Neural cell (in vitro differentiated cells): ENCODE measurements around the gene ANAPC15. TPM values are rescaled to one million over a fixed set of nuclear protein-coding genes. Genes with fewer than 3 reads are reported as not detected.

ENCODE experiments used
- H2AFZ ChIP-seq: fragments of 200-600, 300-800 bp; sonication (generic), shearing (Covaris generic); 2 replicates; pipeline ENCODE4 v1.6.0; 2014; ENCODE audit warnings: low read depth, mild to moderate bottlenecking, antibody characterized with exemption, low read length, moderate library complexity
- H3F3A ChIP-seq: fragments of 200-600 bp; shearing (Covaris generic); 2 replicates; pipeline ENCODE4 v1.6.1; 2016; ENCODE audit warnings: mild to moderate bottlenecking, moderate library complexity, mixed read lengths, antibody characterized with exemption, low read length; ENCODE audit not compliant: insufficient read depth, poor library complexity, severe bottlenecking
- H3K27ac ChIP-seq: fragments of 200-600, 300-800 bp; sonication (generic), shearing (Covaris generic); 2 replicates; pipeline ENCODE4 v1.5.1; 2014; ENCODE audit warnings: mild to moderate bottlenecking, low read length, moderate library complexity
- H3K27me3 ChIP-seq: fragments of 300-800, 200-600 bp; sonication (generic), shearing (Covaris generic); 2 replicates; pipeline ENCODE4 v1.6.0; 2014; ENCODE audit warnings: mild to moderate bottlenecking, low read depth, low read length, moderate library complexity; ENCODE audit not compliant: insufficient read depth
- H3K36me3 ChIP-seq: fragments of 300-800, 200-600 bp; sonication (generic), shearing (Covaris generic); 2 replicates; pipeline ENCODE4 v1.5.1; 2014; ENCODE audit warnings: mild to moderate bottlenecking, antibody characterized with exemption, low read length, moderate library complexity; ENCODE audit not compliant: insufficient read depth
- H3K4me2 ChIP-seq: fragments of 300-800, 200-600 bp; sonication (generic), shearing (Covaris generic); 2 replicates; pipeline ENCODE4 v1.6.0; 2014; ENCODE audit warnings: mild to moderate bottlenecking, low read length
- H3K4me3 ChIP-seq: fragments of 300-800, 200-600 bp; sonication (generic), shearing (Covaris generic); 2 replicates; pipeline ENCODE4 v1.5.1; 2014; ENCODE audit warnings: mild to moderate bottlenecking, low read length, moderate library complexity
- H3K79me2 ChIP-seq: fragments of 200-600 bp; shearing (Covaris generic); replicated peaks from 2 replicates; pipeline ENCODE4 v1.6.0; 2014; ENCODE audit warnings: mild to moderate bottlenecking, low read length, moderate library complexity; ENCODE audit not compliant: insufficient read depth
- H3K9ac ChIP-seq: fragments of 300-800, 200-600 bp; sonication (generic), shearing (Covaris generic); 2 replicates; pipeline ENCODE4 v1.6.1; 2016; ENCODE audit warnings: mild to moderate bottlenecking, low read length, mixed read lengths
- H3K9me2 ChIP-seq: fragments of 200-600 bp; shearing (Covaris generic); 2 replicates; pipeline ENCODE4 v1.6.1; 2016; ENCODE audit warnings: mild to moderate bottlenecking, low read length, mixed read lengths; ENCODE audit not compliant: insufficient read depth
- H3K9me3 ChIP-seq: fragments of 200-600, 300-800 bp; sonication (generic), shearing (Covaris generic); 2 replicates; pipeline ENCODE4 v1.6.1; 2016; ENCODE audit warnings: mild to moderate bottlenecking, mixed run types, low read length, moderate library complexity, mixed read lengths
- H4K20me1 ChIP-seq: fragments of 200-600 bp; shearing (Covaris generic); 2 replicates; pipeline ENCODE4 v1.6.1; 2016; ENCODE audit warnings: mild to moderate bottlenecking, mixed run types; ENCODE audit not compliant: insufficient read depth
- EP300 ChIP-seq: fragments of 450-650 bp; conservative IDR thresholded peaks from 2 replicates; pipeline ENCODE4 v1.6.1; 2014; ENCODE audit warnings: antibody characterized with exemption, mild to moderate bottlenecking, moderate library complexity; ENCODE audit not compliant: poor library complexity, severe bottlenecking
- EZH2 ChIP-seq: fragments of 200-600, 300-800 bp; shearing (Covaris generic), sonication (generic); IDR thresholded peaks from 2 replicates; pipeline ENCODE4 v1.6.1; 2014; ENCODE audit warnings: antibody characterized with exemption, low read length, borderline replicate concordance, mild to moderate bottlenecking; ENCODE audit not compliant: insufficient read depth, poor library complexity, severe bottlenecking
- MXI1 ChIP-seq: fragments of 450-650 bp; conservative IDR thresholded peaks from 2 replicates; pipeline ENCODE4 v1.6.1; 2014; ENCODE audit warnings: antibody characterized with exemption, mild to moderate bottlenecking; ENCODE audit not compliant: poor library complexity, severe bottlenecking
- POLR2AphosphoS5 ChIP-seq: IDR thresholded peaks from 2 replicates; pipeline ENCODE4 v1.6.1; 2012
- RAD21 ChIP-seq: fragments of 450-650 bp; conservative IDR thresholded peaks from 2 replicates; pipeline ENCODE4 v1.6.1; 2014; ENCODE audit warnings: antibody characterized with exemption, mild to moderate bottlenecking, moderate library complexity
- SMC3 ChIP-seq: fragments of 450-650 bp; conservative IDR thresholded peaks from 2 replicates; pipeline ENCODE4 v1.6.1; 2014; ENCODE audit warnings: antibody characterized with exemption, mild to moderate bottlenecking, moderate library complexity; ENCODE audit not compliant: poor library complexity
- TAF1 ChIP-seq: IDR thresholded peaks from 2 replicates; pipeline ENCODE4 v1.6.1; 2012; ENCODE audit warnings: low read depth
- polyA minus RNA-seq: library from RNA; depleted of rRNA, polyadenylated mRNA; stranded (reverse); fragments of >200 nt; gene quantifications from 2 replicates; pipeline ENCODE4 v1.2.3, GENCODE V29; 2014
- polyA plus RNA-seq: library from polyadenylated mRNA; depleted of rRNA; stranded (reverse); fragments of >200 nt; gene quantifications from 2 replicates; pipeline ENCODE4 v1.2.3, GENCODE V29; 2014
- TF ChIP-seq, protein P1 (sequence below): fragments of 450-650 bp; IDR thresholded peaks from 2 replicates; pipeline ENCODE4 v1.5.1; 2014; ENCODE audit warnings: antibody characterized with exemption, mild to moderate bottlenecking, moderate library complexity; ENCODE audit not compliant: poor library complexity, severe bottlenecking
- TF ChIP-seq, protein P2 (sequence below): IDR thresholded peaks from 2 replicates; pipeline ENCODE4 v1.6.1; 2012; ENCODE audit warnings: borderline replicate concordance

ANAPC15 gene
- polyA plus RNA-seq, result 52.8 and 64.6 TPM in 2 replicates
- polyA minus RNA-seq, result 22.4 and 25.1 TPM in 2 replicates

- no peaks in the 10 kb centered on the region for H3K9me3 ChIP-seq
- no peaks in the 10 kb centered on the region for H3F3A ChIP-seq
- H3K27ac ChIP-seq, result peak within 1 kb of the TSS; percentile 99
- H3K4me3 ChIP-seq, result peak within 1 kb of the TSS; percentile 73
- no peaks in the 10 kb centered on the region for H3K9me2 ChIP-seq
- peak within 1 kb of the TSS; percentile 76 for H2AFZ ChIP-seq
- H3K9ac ChIP-seq, result peak within 1 kb of the TSS; percentile 97
- H3K27me3 ChIP-seq, result no peaks in the 10 kb centered on the region
- H3K79me2 ChIP-seq, result no peaks in the 10 kb centered on the region
- peak; percentile 42 for TF ChIP-seq TAF1
- peak; percentile 50 for TF ChIP-seq EP300
- TF ChIP-seq RAD21, result peak; percentile 50
- no peak for TF ChIP-seq EZH2
- TF ChIP-seq POLR2AphosphoS5, result peak; percentile 100
- TF ChIP-seq, protein P1, sequence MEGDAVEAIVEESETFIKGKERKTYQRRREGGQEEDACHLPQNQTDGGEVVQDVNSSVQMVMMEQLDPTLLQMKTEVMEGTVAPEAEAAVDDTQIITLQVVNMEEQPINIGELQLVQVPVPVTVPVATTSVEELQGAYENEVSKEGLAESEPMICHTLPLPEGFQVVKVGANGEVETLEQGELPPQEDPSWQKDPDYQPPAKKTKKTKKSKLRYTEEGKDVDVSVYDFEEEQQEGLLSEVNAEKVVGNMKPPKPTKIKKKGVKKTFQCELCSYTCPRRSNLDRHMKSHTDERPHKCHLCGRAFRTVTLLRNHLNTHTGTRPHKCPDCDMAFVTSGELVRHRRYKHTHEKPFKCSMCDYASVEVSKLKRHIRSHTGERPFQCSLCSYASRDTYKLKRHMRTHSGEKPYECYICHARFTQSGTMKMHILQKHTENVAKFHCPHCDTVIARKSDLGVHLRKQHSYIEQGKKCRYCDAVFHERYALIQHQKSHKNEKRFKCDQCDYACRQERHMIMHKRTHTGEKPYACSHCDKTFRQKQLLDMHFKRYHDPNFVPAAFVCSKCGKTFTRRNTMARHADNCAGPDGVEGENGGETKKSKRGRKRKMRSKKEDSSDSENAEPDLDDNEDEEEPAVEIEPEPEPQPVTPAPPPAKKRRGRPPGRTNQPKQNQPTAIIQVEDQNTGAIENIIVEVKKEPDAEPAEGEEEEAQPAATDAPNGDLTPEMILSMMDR, result peak; percentile 15
- TF ChIP-seq, protein P2, sequence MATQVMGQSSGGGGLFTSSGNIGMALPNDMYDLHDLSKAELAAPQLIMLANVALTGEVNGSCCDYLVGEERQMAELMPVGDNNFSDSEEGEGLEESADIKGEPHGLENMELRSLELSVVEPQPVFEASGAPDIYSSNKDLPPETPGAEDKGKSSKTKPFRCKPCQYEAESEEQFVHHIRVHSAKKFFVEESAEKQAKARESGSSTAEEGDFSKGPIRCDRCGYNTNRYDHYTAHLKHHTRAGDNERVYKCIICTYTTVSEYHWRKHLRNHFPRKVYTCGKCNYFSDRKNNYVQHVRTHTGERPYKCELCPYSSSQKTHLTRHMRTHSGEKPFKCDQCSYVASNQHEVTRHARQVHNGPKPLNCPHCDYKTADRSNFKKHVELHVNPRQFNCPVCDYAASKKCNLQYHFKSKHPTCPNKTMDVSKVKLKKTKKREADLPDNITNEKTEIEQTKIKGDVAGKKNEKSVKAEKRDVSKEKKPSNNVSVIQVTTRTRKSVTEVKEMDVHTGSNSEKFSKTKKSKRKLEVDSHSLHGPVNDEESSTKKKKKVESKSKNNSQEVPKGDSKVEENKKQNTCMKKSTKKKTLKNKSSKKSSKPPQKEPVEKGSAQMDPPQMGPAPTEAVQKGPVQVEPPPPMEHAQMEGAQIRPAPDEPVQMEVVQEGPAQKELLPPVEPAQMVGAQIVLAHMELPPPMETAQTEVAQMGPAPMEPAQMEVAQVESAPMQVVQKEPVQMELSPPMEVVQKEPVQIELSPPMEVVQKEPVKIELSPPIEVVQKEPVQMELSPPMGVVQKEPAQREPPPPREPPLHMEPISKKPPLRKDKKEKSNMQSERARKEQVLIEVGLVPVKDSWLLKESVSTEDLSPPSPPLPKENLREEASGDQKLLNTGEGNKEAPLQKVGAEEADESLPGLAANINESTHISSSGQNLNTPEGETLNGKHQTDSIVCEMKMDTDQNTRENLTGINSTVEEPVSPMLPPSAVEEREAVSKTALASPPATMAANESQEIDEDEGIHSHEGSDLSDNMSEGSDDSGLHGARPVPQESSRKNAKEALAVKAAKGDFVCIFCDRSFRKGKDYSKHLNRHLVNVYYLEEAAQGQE, result peak; percentile 82
- TF ChIP-seq MXI1, result peak; percentile 62
- TF ChIP-seq SMC3, result peak; percentile 67
- no peaks in the 10 kb centered on the region for H4K20me1 ChIP-seq
- no peaks in the 10 kb centered on the region for H3K36me3 ChIP-seq
- H3K4me2 ChIP-seq, result peak within 1 kb of the TSS; percentile 96
Observed at GRCh38 chr11:72112143-72112977, at the start of gene ANAPC15. TSS of gene ANAPC15 (minus strand) at chr11:72112695. CDS start at chr11:72111276, 1,419 bp downstream.

- H4K20me1 ChIP-seq, result no peaks in the 10 kb centered on the region
- H3K27ac ChIP-seq, result no peak overlapping the region
- no peak overlapping the region for H2AFZ ChIP-seq
- no peak overlapping the region for H3K4me3 ChIP-seq
- H3K4me2 ChIP-seq, result no peak overlapping the region
- TF ChIP-seq TAF1 (no peak), EZH2 (no peak)
- TF ChIP-seq, protein P2, result no peak
- H3F3A ChIP-seq, result no peaks in the 10 kb centered on the region
- no peaks in the 10 kb centered on the region for H3K9me2 ChIP-seq
- H3K36me3 ChIP-seq, result no peaks in the 10 kb centered on the region
- no peaks in the 10 kb centered on the region for H3K79me2 ChIP-seq
- no peak overlapping the region for H3K9ac ChIP-seq
- H3K27me3 ChIP-seq, result no peaks in the 10 kb centered on the region
- H3K9me3 ChIP-seq, result no peaks in the 10 kb centered on the region
Observed at GRCh38 chr11:72160319-72160718, 47.8 kb upstream of the ANAPC15 start.
